WTC11 (cell line): Measurements from ENCODE around the gene CYP27C1. TPM values are rescaled to one million over a fixed set of nuclear protein-coding genes. Genes with fewer than 3 reads are reported as not detected.

ENCODE experiments used
- ATAC-seq: fragments of 200-7000 bp; cut with Tn5 transposase; 2 replicates; pipeline ENCODE4 v1.10.0; 2021; ENCODE audit warnings: mild to moderate bottlenecking, moderate library complexity
- CTCF ChIA-PET: fragments of 300-600 bp; sonication (Branson Sonifier 250); formaldehyde crosslinking; loops from one replicate; lab custom pipeline; 2021; ENCODE audit warnings: antibody characterized with exemption; lab: Charles Lee
- POLR2A ChIA-PET: fragments of 350-600 bp; sonication (Branson Sonifier 250); formaldehyde crosslinking; loops from one replicate; lab custom pipeline; 2021; ENCODE audit warnings: antibody characterized with exemption; lab: Charles Lee
- DNase-seq: peaks from one replicate; pipeline ENCODE4 v3.0.0; 2021; ENCODE audit warnings: low spot score
- H3K27ac Mint-ChIP-seq: 2 replicates; pipeline ENCODE4 v1.8.0; 2021; ENCODE audit warnings: mixed read lengths
- H3K27me3 Mint-ChIP-seq: 2 replicates; pipeline ENCODE4 v1.8.0; 2021; ENCODE audit warnings: low read depth, mild to moderate bottlenecking, moderate library complexity, mixed read lengths
- H3K36me3 Mint-ChIP-seq: 2 replicates; pipeline ENCODE4 v1.8.0; 2021; ENCODE audit warnings: mixed read lengths
- H3K4me1 Mint-ChIP-seq: 2 replicates; pipeline ENCODE4 v1.8.0; 2022; ENCODE audit warnings: mixed read lengths
- H3K4me3 Mint-ChIP-seq: 2 replicates; pipeline ENCODE4 v1.8.0; 2021; ENCODE audit warnings: mild to moderate bottlenecking, moderate library complexity, mixed read lengths
- H3K9me3 Mint-ChIP-seq: 2 replicates; pipeline ENCODE4 v1.8.0; 2021; ENCODE audit warnings: mixed read lengths
- ELF4 ChIP-seq: sonication (generic); formaldehyde crosslinking; IDR thresholded peaks from 2 replicates; pipeline ENCODE4 v1.8.1; 2022; ENCODE audit warnings: low read depth, mild to moderate bottlenecking, moderate library complexity, missing genetic modification reagents
- EMX1 ChIP-seq: fragments of 250-450 bp; sonication (Bioruptor Pico); IDR thresholded peaks from 2 replicates; pipeline ENCODE4 v1.8.0; 2021; ENCODE audit warnings: mild to moderate bottlenecking
- ESRRA ChIP-seq: sonication (generic); formaldehyde crosslinking; IDR thresholded peaks from 2 replicates; pipeline ENCODE4 v1.8.1; 2022; ENCODE audit warnings: mild to moderate bottlenecking, missing genetic modification reagents, borderline replicate concordance
- ETV6 ChIP-seq: sonication (generic); formaldehyde crosslinking; IDR thresholded peaks from 2 replicates; pipeline ENCODE4 v1.8.1; 2022; ENCODE audit warnings: mild to moderate bottlenecking, missing genetic modification reagents
- GTF2I ChIP-seq: fragments of 250-450 bp; sonication (Bioruptor Pico); conservative IDR thresholded peaks from 2 replicates; pipeline ENCODE4 v1.4.0; 2021; ENCODE audit warnings: mild to moderate bottlenecking
- HMGA2 ChIP-seq: fragments of 250-450 bp; sonication (Bioruptor Pico); IDR thresholded peaks from 2 replicates; pipeline ENCODE4 v1.4.0; 2021; ENCODE audit warnings: mild to moderate bottlenecking, moderate library complexity
- JAZF1 ChIP-seq: fragments of 250-450 bp; sonication (Bioruptor Pico); IDR thresholded peaks from 2 replicates; pipeline ENCODE4 v1.9.0; 2021; ENCODE audit warnings: moderate library complexity, mild to moderate bottlenecking, inconsistent platforms
- JUN ChIP-seq: sonication (generic); formaldehyde crosslinking; IDR thresholded peaks from 2 replicates; pipeline ENCODE4 v1.8.0; 2023; ENCODE audit warnings: mild to moderate bottlenecking, missing genetic modification reagents
- MLX ChIP-seq: sonication (generic); formaldehyde crosslinking; IDR thresholded peaks from 2 replicates; pipeline ENCODE4 v1.8.1; 2023; ENCODE audit warnings: mild to moderate bottlenecking, missing genetic modification reagents, moderate library complexity
- MXD4 ChIP-seq: fragments of 250-450 bp; sonication (Bioruptor Pico); IDR thresholded peaks from 2 replicates; pipeline ENCODE4 v1.8.0; 2021; ENCODE audit warnings: mild to moderate bottlenecking, moderate library complexity, borderline replicate concordance
- NFE2L1 ChIP-seq: sonication (generic); formaldehyde crosslinking; IDR thresholded peaks from 2 replicates; pipeline ENCODE4 v1.8.1; 2023; ENCODE audit warnings: missing genetic modification reagents
- SP1 ChIP-seq: sonication (generic); formaldehyde crosslinking; conservative IDR thresholded peaks from 2 replicates; pipeline ENCODE4 v1.8.1; 2022; ENCODE audit warnings: missing genetic modification reagents
- ZNF219 ChIP-seq: sonication (generic); formaldehyde crosslinking; IDR thresholded peaks from 2 replicates; pipeline ENCODE4 v1.8.0; 2023; ENCODE audit warnings: missing genetic modification reagents, mild to moderate bottlenecking, borderline replicate concordance
- ZNF396 ChIP-seq: fragments of 250-450 bp; sonication (Bioruptor Pico); IDR thresholded peaks from 2 replicates; pipeline ENCODE4 v1.8.0; 2021; ENCODE audit warnings: mild to moderate bottlenecking, moderate library complexity, borderline replicate concordance
- total RNA-seq: library from RNA; stranded (reverse); gene quantifications from 3 replicates; pipeline ENCODE4 v1.2.3, GENCODE V29; 2021
- TF ChIP-seq, protein P1 (sequence below): fragments of 200-600 bp; IDR thresholded peaks from 2 replicates; pipeline ENCODE4 v1.8.0; 2022; ENCODE audit warnings: antibody characterized with exemption
- TF ChIP-seq, protein P2 (sequence below): sonication (generic); formaldehyde crosslinking; IDR thresholded peaks from 2 replicates; pipeline ENCODE4 v1.8.1; 2023; ENCODE audit warnings: mild to moderate bottlenecking, missing genetic modification reagents
- TF ChIP-seq, protein P3 (sequence below): fragments of 250-450 bp; sonication (Bioruptor Pico); IDR thresholded peaks from 2 replicates; pipeline ENCODE4 v1.9.0; 2021; ENCODE audit warnings: moderate library complexity, mild to moderate bottlenecking, inconsistent platforms, borderline replicate concordance
- TF ChIP-seq, protein P4 (sequence below): sonication (generic); formaldehyde crosslinking; IDR thresholded peaks from 2 replicates; pipeline ENCODE4 v1.8.1; 2023; ENCODE audit warnings: mild to moderate bottlenecking, missing genetic modification reagents, moderate library complexity

Gene CYP27C1
- total RNA-seq, 1 experiment from 2014 or later, result 2.4 TPM

DNA sequence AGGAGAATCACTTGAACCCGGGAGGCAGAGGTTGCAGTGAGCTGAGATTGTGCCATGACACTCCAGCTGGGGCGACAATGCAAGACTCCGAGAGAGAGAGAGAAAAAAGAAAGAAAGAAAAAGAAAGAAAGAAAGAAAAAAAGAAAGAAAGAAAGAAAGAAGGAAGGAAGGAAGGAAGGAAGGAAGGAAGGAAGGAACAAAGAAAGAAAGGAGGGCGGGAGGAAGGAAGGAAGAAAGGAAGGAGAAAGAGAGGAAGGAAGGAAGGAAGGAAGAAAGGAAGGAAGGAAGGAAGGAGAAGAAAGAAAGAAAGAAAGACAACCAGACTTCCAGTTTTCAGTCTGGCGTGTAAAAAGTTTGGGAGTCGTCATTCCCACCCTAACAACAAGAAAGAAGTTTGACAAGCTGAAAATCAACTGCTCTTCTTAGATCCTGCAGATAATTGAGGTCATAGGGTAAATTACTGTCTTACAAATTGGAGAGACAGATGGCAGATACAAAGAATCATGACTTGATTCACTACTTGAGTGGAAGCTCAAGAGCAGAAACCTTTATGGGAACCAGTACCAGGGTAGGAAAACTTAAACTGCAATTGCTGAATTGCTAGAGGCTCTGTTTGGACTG, 15.1 kb upstream of the CYP27C1 start:
- peaks cover 37% of the 10 kb centered on the region for H3K9me3 Mint-ChIP-seq
- H3K27ac Mint-ChIP-seq, result no peak overlapping the region
- 0 out of 2 replicates have a peak, but pooled peaks cover 3% of the 10 kb centered on the region for H3K27me3 Mint-ChIP-seq
- POLR2A ChIA-PET, result interaction anchor here (0.5 kb wide), 1 partner anchor 34 kb away, joined by 4 read pairs; no protein-coding TSS in a partner anchor
- peaks cover 16% of the 10 kb centered on the region for H3K36me3 Mint-ChIP-seq
- no peak for DNase-seq
- H3K4me3 Mint-ChIP-seq, result no peak overlapping the region
- no peak for ATAC-seq
- CTCF ChIA-PET, result interaction anchor here (0.7 to 0.9 kb wide), 2 partner anchors 34 to 38 kb away, joined by 3 read pairs; no protein-coding TSS in a partner anchor
- H3K4me1 Mint-ChIP-seq, result peaks cover 3% of the 10 kb centered on the region; the same call in 1 of the 2 replicates
- TF ChIP-seq, protein P1, sequence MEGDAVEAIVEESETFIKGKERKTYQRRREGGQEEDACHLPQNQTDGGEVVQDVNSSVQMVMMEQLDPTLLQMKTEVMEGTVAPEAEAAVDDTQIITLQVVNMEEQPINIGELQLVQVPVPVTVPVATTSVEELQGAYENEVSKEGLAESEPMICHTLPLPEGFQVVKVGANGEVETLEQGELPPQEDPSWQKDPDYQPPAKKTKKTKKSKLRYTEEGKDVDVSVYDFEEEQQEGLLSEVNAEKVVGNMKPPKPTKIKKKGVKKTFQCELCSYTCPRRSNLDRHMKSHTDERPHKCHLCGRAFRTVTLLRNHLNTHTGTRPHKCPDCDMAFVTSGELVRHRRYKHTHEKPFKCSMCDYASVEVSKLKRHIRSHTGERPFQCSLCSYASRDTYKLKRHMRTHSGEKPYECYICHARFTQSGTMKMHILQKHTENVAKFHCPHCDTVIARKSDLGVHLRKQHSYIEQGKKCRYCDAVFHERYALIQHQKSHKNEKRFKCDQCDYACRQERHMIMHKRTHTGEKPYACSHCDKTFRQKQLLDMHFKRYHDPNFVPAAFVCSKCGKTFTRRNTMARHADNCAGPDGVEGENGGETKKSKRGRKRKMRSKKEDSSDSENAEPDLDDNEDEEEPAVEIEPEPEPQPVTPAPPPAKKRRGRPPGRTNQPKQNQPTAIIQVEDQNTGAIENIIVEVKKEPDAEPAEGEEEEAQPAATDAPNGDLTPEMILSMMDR, result no peak
- no peak for TF ChIP-seq GTF2I (CRISPR knock-in tag)

- DNase-seq, result no peak
- peaks cover 16% of the 10 kb centered on the region for H3K36me3 Mint-ChIP-seq
- H3K9me3 Mint-ChIP-seq, result peaks cover 25% of the 10 kb centered on the region
- no peak for ATAC-seq
- ChIA-PET CTCF (no interaction called here), POLR2A (no interaction called here)
- H3K27ac Mint-ChIP-seq, result no peak overlapping the region
- peaks cover 3% of the 10 kb centered on the region; the same call in 1 of the 2 replicates for H3K4me1 Mint-ChIP-seq
- H3K27me3 Mint-ChIP-seq, result 0 out of 2 replicates have a peak, but pooled peaks cover 3% of the 10 kb centered on the region
- TF ChIP-seq, protein P2, sequence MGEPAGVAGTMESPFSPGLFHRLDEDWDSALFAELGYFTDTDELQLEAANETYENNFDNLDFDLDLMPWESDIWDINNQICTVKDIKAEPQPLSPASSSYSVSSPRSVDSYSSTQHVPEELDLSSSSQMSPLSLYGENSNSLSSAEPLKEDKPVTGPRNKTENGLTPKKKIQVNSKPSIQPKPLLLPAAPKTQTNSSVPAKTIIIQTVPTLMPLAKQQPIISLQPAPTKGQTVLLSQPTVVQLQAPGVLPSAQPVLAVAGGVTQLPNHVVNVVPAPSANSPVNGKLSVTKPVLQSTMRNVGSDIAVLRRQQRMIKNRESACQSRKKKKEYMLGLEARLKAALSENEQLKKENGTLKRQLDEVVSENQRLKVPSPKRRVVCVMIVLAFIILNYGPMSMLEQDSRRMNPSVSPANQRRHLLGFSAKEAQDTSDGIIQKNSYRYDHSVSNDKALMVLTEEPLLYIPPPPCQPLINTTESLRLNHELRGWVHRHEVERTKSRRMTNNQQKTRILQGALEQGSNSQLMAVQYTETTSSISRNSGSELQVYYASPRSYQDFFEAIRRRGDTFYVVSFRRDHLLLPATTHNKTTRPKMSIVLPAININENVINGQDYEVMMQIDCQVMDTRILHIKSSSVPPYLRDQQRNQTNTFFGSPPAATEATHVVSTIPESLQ (CRISPR knock-in tag), result no peak
- TF ChIP-seq, protein P3, sequence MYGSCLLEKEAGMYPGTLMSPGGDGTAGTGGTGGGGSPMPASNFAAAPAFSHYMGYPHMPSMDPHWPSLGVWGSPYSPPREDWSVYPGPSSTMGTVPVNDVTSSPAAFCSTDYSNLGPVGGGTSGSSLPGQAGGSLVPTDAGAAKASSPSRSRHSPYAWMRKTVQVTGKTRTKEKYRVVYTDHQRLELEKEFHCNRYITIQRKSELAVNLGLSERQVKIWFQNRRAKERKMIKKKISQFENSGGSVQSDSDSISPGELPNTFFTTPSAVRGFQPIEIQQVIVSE (CRISPR knock-in tag), result no peak
- TF ChIP-seq, protein P1, result no peak
- no peak for TF ChIP-seq HMGA2
- no peak for TF ChIP-seq JUN (CRISPR knock-in tag)
- TF ChIP-seq ETV6 (CRISPR knock-in tag), result no peak
- TF ChIP-seq ZNF219, result no peak
- no peak for TF ChIP-seq MLX (CRISPR knock-in tag)
- no peak for TF ChIP-seq ZNF396 (CRISPR knock-in tag)
- no peak for TF ChIP-seq SP1
- TF ChIP-seq ESRRA (CRISPR knock-in tag), result no peak
- no peak for TF ChIP-seq JAZF1 (CRISPR knock-in tag)
- TF ChIP-seq EMX1, result no peak
- no peak for TF ChIP-seq NFE2L1 (CRISPR knock-in tag)
- TF ChIP-seq, protein P4, sequence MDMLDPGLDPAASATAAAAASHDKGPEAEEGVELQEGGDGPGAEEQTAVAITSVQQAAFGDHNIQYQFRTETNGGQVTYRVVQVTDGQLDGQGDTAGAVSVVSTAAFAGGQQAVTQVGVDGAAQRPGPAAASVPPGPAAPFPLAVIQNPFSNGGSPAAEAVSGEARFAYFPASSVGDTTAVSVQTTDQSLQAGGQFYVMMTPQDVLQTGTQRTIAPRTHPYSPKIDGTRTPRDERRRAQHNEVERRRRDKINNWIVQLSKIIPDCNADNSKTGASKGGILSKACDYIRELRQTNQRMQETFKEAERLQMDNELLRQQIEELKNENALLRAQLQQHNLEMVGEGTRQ (CRISPR knock-in tag), result no peak
- no peak for TF ChIP-seq MXD4
- TF ChIP-seq ELF4 (CRISPR knock-in tag), result no peak
- no peak overlapping the region for H3K4me3 Mint-ChIP-seq
These were observed 13.6 kb upstream of the CYP27C1 start for GRCh38 chr2:127233710-127234109.
